ENCODE results near the gene POMT1. TPM values are rescaled to one million over a fixed set of nuclear protein-coding genes. Genes with fewer than 3 reads are reported as not detected.

Gene POMT1
- total RNA-seq, 2 experiments from 2014 or later, result 30.2 to 35.9 TPM

DNA sequence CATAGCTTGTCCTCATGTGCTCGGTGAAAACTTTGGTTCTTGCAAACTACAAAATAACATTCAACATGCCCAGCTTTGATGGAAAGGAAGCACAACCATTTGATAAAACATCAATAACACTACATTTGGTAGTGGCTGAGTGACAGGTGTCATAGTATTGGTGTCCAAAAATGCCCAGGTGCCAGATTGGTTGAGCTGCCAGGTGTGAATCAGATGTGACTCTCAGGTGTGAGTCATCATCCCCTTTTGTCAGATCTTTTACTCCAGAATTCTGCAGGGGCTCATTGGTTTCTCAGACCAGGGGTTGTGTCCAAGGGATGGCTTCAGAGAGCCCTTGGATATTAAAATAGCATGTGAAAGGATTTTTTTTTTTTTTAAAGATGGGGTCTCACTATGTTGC lies 22.5 kb upstream of the POMT1 start:
- no peak overlapping the region for H3K4me3 Mint-ChIP-seq
- no peaks in the 10 kb centered on the region for H3K9me3 Mint-ChIP-seq
- DNase-seq, result peak; percentile 22
- H3K27ac Mint-ChIP-seq, result peak overlapping the region; percentile 38
- TF ChIP-seq, protein P1, sequence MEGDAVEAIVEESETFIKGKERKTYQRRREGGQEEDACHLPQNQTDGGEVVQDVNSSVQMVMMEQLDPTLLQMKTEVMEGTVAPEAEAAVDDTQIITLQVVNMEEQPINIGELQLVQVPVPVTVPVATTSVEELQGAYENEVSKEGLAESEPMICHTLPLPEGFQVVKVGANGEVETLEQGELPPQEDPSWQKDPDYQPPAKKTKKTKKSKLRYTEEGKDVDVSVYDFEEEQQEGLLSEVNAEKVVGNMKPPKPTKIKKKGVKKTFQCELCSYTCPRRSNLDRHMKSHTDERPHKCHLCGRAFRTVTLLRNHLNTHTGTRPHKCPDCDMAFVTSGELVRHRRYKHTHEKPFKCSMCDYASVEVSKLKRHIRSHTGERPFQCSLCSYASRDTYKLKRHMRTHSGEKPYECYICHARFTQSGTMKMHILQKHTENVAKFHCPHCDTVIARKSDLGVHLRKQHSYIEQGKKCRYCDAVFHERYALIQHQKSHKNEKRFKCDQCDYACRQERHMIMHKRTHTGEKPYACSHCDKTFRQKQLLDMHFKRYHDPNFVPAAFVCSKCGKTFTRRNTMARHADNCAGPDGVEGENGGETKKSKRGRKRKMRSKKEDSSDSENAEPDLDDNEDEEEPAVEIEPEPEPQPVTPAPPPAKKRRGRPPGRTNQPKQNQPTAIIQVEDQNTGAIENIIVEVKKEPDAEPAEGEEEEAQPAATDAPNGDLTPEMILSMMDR (IDR thresholded peaks at IDR 0.05), result no peak
- POLR2A ChIA-PET, result interaction anchor here (0.9 to 2.2 kb wide), 4 partner anchors 20 to 108 kb away, joined by 4 to 5 read pairs (median 4); partner anchors contain the start of gene POMT1
- CTCF ChIA-PET, result interaction anchor here (1.4 to 1.7 kb wide), 3 partner anchors 20 to 130 kb away, joined by 3 to 9 read pairs (median 4); no protein-coding TSS in a partner anchor
- no peaks in the 10 kb centered on the region for H3K27me3 Mint-ChIP-seq
- intact Hi-C loops (cut with micrococcal nuclease), result no loop called here
- ATAC-seq, result peak; percentile 41
- H3K36me3 Mint-ChIP-seq (ENCODE audit: low read depth), result peaks cover 38% of the 10 kb centered on the region
- H3K4me1 Mint-ChIP-seq (ENCODE audit: low read depth), result peaks cover 10% of the 10 kb centered on the region

GRCh38 chr9:131481441-131482342 lies 21.0 kb upstream of the POMT1 start:
- ChIA-PET CTCF (interaction anchor here (1.2 kb wide), 1 partner anchor 79 kb away, joined by 3 read pairs; no protein-coding TSS in a partner anchor), POLR2A (interaction anchor here (0.6 to 2.2 kb wide), 4 partner anchors 19 to 120 kb away, joined by 3 to 5 read pairs (median 4); partner anchors contain the start of gene POMT1)
- intact Hi-C loops (cut with micrococcal nuclease), result no loop called here
- no peak overlapping the region for H3K27ac Mint-ChIP-seq
- no peak overlapping the region for H3K4me3 Mint-ChIP-seq
- TF ChIP-seq, protein P1 (IDR thresholded peaks at IDR 0.05), result no peak
- H3K9me3 Mint-ChIP-seq, result no peaks in the 10 kb centered on the region
- no peak for ATAC-seq
- no peaks in the 10 kb centered on the region for H3K27me3 Mint-ChIP-seq
- DNase-seq, result no peak
- H3K4me1 Mint-ChIP-seq (ENCODE audit: low read depth), result peaks cover 10% of the 10 kb centered on the region
- peaks cover 41% of the 10 kb centered on the region for H3K36me3 Mint-ChIP-seq (ENCODE audit: low read depth)

GRCh38 chr9:131482343-131483006 lies 20.2 kb upstream of the POMT1 start:
- ATAC-seq (no peak), DNase-seq (no peak)
- Mint-ChIP-seq H3K36me3 (ENCODE audit: low read depth) (peaks cover 44% of the 10 kb centered on the region), H3K9me3 (no peaks in the 10 kb centered on the region), H3K4me1 (ENCODE audit: low read depth) (peaks cover 10% of the 10 kb centered on the region), H3K27ac (no peak overlapping the region), H3K4me3 (no peak overlapping the region), H3K27me3 (no peaks in the 10 kb centered on the region)
- CTCF ChIA-PET, result interaction anchor here (1.2 kb wide), 1 partner anchor 78 kb away, joined by 3 read pairs; no protein-coding TSS in a partner anchor
- TF ChIP-seq, protein P1 (IDR thresholded peaks at IDR 0.05), result no peak
- POLR2A ChIA-PET, result interaction anchor here (2.2 kb wide), 1 partner anchor 21 kb away, joined by 5 read pairs; the partner anchor contains the start of gene POMT1
- intact Hi-C loops (cut with micrococcal nuclease), result no loop called here

DNA sequence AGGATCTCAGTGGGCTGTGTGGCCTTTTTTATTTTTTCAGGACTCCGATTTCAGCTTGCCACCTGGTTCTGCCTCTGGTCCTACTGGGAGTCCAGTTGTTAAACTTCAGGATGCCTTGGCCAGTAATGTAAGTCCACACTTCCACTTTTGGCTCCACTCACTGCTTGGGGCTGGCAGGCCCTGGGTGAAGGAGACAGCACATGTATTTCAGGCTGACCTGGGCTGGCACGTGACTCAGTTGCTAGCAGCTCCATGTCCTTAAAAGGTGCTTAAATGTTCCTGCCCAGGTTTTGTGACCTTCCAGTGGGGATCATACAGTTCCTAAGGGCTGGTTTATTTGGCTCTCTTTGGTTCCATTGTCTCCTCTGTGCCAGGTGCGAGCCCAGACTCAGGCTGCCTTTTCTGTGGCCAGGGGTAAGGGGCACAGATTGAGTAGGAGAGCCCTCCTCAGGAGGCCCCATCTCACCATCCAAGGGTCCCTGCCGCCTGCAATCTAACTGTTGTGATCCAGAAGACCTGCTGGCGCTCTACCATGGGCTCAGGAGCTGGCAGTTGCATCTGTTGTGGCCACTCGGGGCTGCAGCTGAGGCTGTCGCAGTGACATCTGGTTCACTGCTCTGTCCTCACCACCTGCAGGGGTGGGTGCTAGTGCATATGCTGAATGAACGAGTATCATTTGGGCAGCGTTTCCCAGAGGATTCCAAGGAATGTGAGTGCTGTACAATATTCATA lies 19.2 kb upstream of the POMT1 start:
- H3K9me3 Mint-ChIP-seq, result no peaks in the 10 kb centered on the region
- TF ChIP-seq, protein P1 (IDR thresholded peaks at IDR 0.05), result no peak
- H3K27me3 Mint-ChIP-seq, result no peaks in the 10 kb centered on the region
- no peak overlapping the region for H3K4me3 Mint-ChIP-seq
- peaks cover 10% of the 10 kb centered on the region for H3K4me1 Mint-ChIP-seq (ENCODE audit: low read depth)
- intact Hi-C loops (cut with micrococcal nuclease), result no loop called here
- ChIA-PET CTCF (no interaction called here), POLR2A (no interaction called here)
- no peak for ATAC-seq
- DNase-seq, result no peak
- H3K27ac Mint-ChIP-seq, result no peak overlapping the region
- peaks cover 47% of the 10 kb centered on the region for H3K36me3 Mint-ChIP-seq (ENCODE audit: low read depth)

Measured in activated CD8-positive, alpha-beta T cell treated with anti-CD3 and anti-CD28 coated beads for 36 hours (primary cell).